WERI-Rb-1 (cell line): ENCODE results near the gene SYNRG.
"Not testable (repeated sequence)": the region's sequence is repeated elsewhere in the genome, so short reads cannot be mapped to it uniquely, and the experiment has no call there.

ENCODE experiments used
- DNase-seq: peaks from one replicate; pipeline ENCODE4 v3.0.0-alpha.2; 2020
- H3K27ac ChIP-seq: fragments of 250-450 bp; sonication (Bioruptor Pico); 2 replicates; pipeline ENCODE4 v1.5.1; 2020; ENCODE audit warnings: mild to moderate bottlenecking, moderate library complexity
- H3K27me3 ChIP-seq: fragments of 250-450 bp; sonication (Bioruptor Pico); 2 replicates; pipeline ENCODE4 v1.5.1; 2021; ENCODE audit warnings: mild to moderate bottlenecking, low read depth, moderate library complexity; ENCODE audit not compliant: insufficient read depth, severe bottlenecking
- H3K36me3 ChIP-seq: fragments of 250-450 bp; sonication (Bioruptor Pico); 2 replicates; pipeline ENCODE4 v1.5.1; 2020; ENCODE audit warnings: mild to moderate bottlenecking, moderate library complexity
- H3K4me3 ChIP-seq: 2 replicates; pipeline ENCODE4 v1.5.1; 2011; ENCODE audit warnings: low read depth, mild to moderate bottlenecking, control low read depth, low read length
- H3K9me3 ChIP-seq: fragments of 250-450 bp; sonication (Bioruptor Pico); 2 replicates; pipeline ENCODE4 v1.5.1; 2021; ENCODE audit warnings: mild to moderate bottlenecking, moderate library complexity; ENCODE audit not compliant: severe bottlenecking
- CTCF ChIP-seq: IDR thresholded peaks from 2 replicates; pipeline ENCODE4 v1.5.1; 2011; ENCODE audit warnings: low read depth, mild to moderate bottlenecking, control low read depth, inconsistent platforms, low read length

The SYNRG gene

GRCh38 chr17:37647856-37648255 is 38.6 kb upstream of the SYNRG start:
- H3K27me3 ChIP-seq, result no peaks in the 10 kb centered on the region

GRCh38 chr17:37643869-37644268 is 34.7 kb upstream of the SYNRG start:
- no peak overlapping the region for H3K27ac ChIP-seq
- H3K9me3 ChIP-seq, result no peaks in the 10 kb centered on the region
- H3K36me3 ChIP-seq, result peaks cover 29% of the 10 kb centered on the region
- no peaks in the 10 kb centered on the region for H3K27me3 ChIP-seq
- no peak for TF ChIP-seq CTCF
- peak overlapping the region; percentile 95 for H3K4me3 ChIP-seq
- DNase-seq, result no peak

More at GRCh38 chr17:37647856-37648255, 38.6 kb upstream of the SYNRG start:
- H3K4me3 ChIP-seq, result no peak overlapping the region
- no peak for TF ChIP-seq CTCF
- DNase-seq, result no peak
- H3K36me3 ChIP-seq, result no peaks in the 10 kb centered on the region
- no peaks in the 10 kb centered on the region for H3K9me3 ChIP-seq
- H3K27ac ChIP-seq, result no peak overlapping the region

- no peak for TF ChIP-seq CTCF
- peak within 1 kb of the TSS; percentile 95 for H3K4me3 ChIP-seq
- H3K9me3 ChIP-seq, result no peaks in the 10 kb centered on the region
- no peaks in the 10 kb centered on the region for H3K27me3 ChIP-seq
- peaks cover 32% of the 10 kb centered on the region for H3K36me3 ChIP-seq
- peak within 1 kb of the TSS; percentile 84 for H3K27ac ChIP-seq
- peak; percentile 88 for DNase-seq
Measured at GRCh38 chr17:37643118-37643766, 34.0 kb upstream of the SYNRG start, which contains the start of gene DDX52. Gene DDX52, minus strand, starts transcription at chr17:37643446. Its CDS starts 26 bp downstream, at chr17:37643420.

- Histone ChIP-seq H3K36me3 (peaks cover 37% of the 10 kb centered on the region), H3K4me3 (peak overlapping the region; percentile 95), H3K27me3 (no peaks in the 10 kb centered on the region), H3K9me3 (no peaks in the 10 kb centered on the region), H3K27ac (peak overlapping the region; percentile 84)
- no peak for DNase-seq
- no peak for TF ChIP-seq CTCF
Measured at GRCh38 chr17:37642681-37643080, 33.5 kb upstream of the SYNRG start.

GRCh38 chr17:37640015-37640414 is 30.8 kb upstream of the SYNRG start:
- H3K27ac ChIP-seq, result no peak overlapping the region
- peaks cover 64% of the 10 kb centered on the region for H3K36me3 ChIP-seq
- no peak for DNase-seq
- TF ChIP-seq CTCF, result no peak
- H3K27me3 ChIP-seq, result no peaks in the 10 kb centered on the region
- no peak overlapping the region for H3K4me3 ChIP-seq
- H3K9me3 ChIP-seq, result no peaks in the 10 kb centered on the region

GRCh38 chr17:37637956-37638355 is 28.7 kb upstream of the SYNRG start:
- no peak overlapping the region for H3K4me3 ChIP-seq
- no peaks in the 10 kb centered on the region for H3K27me3 ChIP-seq
- TF ChIP-seq CTCF, result no peak
- H3K9me3 ChIP-seq, result no peaks in the 10 kb centered on the region
- peaks cover 77% of the 10 kb centered on the region for H3K36me3 ChIP-seq
- H3K27ac ChIP-seq, result no peak overlapping the region
- no peak for DNase-seq

GRCh38 chr17:37616430-37616829 is 7.2 kb upstream of the SYNRG start:
- H3K27ac ChIP-seq, H3K4me3 ChIP-seq, H3K27me3 ChIP-seq, DNase-seq, H3K9me3 ChIP-seq: not testable (repeated sequence)
- H3K36me3 ChIP-seq, result peaks cover 79% of the 10 kb centered on the region
